ENCODE results near the gene TRABD.

Gene TRABD

DNA sequence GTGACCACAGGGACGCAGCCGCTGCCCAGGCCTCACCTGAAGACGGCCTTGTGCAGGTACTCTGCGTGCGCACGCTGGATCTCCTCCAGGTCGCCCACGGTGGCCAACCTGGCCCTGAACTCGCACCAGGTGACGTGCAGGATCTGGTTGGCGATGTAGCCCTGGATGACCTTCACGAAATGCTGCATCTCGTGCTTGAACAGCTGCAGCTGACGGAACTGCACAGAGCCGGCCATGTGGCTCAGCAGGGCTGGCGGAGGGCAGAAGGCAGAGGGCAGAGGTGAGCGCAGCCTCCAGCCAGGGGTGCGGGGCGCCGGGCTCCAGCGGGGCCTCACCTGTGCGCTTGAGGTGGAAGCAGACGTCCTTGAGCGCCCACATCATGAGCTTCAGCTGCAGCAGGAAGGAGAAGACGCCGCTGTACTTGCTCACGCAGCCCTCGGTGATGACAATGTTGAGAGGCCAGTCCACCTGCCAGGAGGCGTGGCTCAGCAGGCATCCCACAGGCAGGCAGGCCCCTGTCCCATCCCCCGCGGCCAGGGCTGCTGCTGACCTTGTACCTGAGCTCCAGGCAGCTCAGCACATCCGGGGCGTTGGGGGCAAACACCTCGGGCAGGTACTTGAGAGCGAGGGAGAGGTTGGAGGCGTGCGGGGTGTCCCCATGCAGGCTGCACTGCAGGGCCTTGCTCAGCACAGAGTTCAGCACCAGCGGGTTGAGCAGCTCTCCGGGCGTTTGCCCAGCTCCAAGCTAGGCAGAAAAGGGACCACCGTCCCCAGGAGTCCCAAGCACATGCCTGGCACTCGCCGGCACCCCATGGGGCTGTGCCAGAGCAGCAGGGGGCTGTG lies 32.7 kb downstream of the TRABD start:
- no peak for DNase-seq (ENCODE audit: low spot score)

DNA sequence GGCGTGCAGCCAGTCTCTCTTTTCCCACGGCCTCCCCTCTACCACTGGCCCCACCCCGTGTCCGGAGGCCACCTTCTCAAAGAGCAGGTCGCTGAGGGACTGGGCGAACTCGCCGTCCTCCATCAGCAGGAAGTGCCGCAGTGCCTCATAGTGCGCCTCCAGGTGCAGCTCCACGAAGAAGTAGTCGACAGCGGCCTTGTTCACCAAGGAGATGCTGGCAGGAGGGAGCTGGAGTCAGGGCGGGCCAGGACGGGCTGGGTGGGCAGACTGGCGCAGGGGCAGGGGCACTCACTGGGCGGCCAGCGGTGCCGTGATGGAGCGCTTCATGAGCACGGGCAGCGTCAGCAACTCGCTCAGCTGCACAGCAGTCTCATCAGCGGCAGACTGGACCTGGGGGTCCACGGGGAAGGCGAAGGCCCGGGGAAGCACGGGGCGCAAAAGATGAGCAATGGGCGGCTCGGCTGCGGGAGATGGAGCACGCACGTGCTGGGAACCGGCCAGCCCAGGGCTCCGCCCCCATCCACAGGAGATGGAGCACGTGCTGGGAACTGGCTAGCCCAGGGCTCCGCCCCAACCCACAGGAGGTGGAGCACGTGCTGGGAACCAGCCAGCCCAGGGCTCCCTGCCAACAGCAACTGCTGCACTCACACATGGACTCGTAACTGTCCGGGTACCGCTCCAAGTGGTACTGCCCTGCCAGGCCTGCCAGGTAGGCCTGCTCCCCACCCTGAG lies 33.4 kb downstream of the TRABD start:
- no peak for DNase-seq (ENCODE audit: low spot score)

DNA sequence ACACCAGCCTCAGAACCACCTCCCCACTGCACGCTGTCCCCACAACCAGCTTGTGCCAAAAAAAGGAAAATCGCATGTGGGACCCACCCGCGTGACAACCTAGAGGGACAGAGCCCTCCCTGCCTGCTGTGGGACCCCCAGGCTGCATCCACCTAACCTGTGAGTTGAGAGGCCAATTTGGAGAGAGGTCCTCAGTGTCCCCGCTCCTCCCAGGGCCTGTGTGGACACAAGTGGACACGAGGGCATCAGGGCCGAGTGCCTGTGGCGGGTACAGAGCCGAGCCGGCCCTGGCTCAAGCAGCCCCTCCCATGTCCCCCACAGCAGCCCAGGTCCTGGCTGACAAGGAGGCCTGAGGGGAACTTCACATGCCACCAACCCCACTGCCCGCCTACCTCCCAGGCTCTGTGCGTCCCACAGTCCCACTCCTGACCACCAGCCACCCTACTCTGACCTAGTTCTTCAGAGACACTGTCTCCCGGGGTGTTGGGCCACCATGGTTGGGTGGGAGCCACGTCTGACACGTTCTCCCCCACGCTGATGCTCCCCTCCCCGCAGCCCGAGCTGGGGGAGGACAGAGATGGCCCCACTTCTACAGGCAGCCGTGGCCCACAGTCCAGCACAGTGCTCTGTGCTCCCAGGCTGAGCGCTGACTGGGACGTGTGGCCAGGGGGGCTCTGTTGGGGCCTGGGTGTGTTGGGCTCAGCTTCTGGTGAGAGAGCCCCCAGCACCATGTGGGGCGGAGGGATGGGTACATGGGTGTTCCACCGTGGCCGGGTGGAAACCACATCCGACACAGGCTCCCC lies 34.3 kb downstream of the TRABD start:
- DNase-seq (ENCODE audit: low spot score), result no peak

DNA sequence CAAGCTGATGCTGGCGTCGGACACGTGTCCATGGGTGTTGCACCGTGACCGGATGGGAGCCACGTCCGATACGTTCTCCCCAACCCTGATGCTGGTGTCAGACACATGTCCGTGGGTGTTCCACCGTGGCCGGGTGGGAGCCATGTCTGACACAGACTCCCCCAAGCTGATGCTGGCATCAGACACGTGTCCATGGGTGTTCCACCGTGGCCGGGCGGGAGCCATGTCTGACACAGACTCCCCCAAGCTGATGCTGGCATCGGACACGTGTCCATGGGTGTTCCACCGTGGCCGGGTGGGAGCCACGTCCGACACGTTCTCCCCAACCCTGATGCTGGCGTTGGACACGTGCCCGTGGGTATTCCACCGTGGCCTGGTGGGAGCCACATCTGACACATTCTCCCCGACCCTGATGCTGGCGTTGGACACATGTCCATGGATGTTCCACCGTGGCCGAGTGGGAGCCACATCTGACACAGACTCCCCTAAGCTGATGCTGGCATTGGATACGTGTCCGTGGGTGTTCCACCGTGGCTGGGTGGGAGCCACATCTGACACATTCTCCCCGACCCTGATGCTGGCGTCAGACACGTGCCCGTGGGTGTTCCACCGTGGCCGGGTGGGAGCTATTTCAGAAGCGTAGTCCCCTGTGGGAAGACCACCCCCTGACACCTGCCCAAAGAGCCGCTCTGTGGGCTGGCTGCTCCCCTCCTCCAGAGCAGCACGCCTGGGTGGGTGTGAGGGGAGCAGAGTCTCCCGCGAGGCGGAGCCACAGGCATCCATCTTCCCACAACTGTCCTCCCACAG lies 35.1 kb downstream of the TRABD start:
- DNase-seq (ENCODE audit: low spot score), result no peak

DNA sequence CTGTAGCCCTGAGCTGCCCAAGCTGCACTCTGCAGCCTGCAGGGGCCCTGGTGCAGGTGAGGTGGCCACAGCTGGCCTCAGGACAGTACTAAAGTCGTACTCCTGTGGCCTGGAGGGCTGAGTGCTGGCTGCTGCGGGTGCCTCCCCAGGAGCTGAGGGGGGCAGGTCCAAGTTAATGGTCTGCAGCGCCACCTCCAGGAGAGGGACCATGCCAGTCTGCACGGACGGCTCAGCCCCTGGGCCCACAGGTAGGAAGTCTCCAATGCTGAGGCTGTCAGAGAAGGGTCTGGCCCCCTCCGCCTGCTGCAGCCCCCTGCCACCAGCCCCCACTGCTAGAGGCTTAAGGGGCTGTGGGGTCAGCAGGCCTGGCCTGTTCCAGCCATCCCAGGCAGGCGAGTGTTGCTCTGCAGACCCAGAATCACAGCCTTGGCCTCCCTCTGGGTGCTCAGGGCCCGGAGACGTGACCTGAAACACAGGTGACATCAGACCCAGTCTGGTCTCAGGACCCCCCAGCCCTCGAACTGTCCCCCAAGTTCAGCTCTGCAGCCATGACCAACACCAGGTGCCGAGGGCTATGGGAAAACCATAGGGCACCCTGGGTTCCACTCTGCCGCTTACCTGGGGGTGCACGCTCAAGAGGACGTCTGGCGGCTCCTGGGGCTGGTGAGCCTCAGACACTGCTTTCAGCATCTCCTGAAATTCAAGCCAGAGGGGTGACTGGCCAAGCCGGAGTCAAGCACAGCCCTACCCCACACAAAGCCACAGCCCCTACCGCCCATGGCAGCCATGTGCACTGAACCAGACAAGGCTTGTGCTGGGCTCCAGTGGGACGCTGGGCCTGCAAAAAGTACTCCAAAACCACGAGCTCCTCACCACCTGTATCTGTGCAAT lies 35.9 kb downstream of the TRABD start:
- DNase-seq (ENCODE audit: low spot score), result no peak

DNA sequence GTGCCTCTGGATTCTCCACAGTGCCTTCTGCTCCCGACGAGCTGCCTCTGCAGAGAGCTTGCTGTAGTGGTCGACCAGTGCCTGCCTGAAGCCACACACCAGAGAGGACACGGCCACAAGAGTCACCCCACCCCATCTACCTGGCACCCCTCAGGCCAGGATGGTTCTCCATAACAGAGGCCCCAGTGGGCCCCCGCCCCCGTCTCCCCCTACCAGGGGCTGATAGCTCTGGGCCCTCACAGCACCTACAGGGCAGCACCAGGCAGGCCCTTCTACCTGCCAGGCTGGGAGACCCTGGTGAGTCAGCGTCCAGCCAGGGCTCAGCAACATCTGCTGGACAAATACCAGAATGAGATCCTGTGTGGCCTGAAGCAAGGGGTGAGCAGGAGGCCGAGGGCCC lies 36.8 kb downstream of the TRABD start:
- DNase-seq (ENCODE audit: low spot score), result no peak

DNA sequence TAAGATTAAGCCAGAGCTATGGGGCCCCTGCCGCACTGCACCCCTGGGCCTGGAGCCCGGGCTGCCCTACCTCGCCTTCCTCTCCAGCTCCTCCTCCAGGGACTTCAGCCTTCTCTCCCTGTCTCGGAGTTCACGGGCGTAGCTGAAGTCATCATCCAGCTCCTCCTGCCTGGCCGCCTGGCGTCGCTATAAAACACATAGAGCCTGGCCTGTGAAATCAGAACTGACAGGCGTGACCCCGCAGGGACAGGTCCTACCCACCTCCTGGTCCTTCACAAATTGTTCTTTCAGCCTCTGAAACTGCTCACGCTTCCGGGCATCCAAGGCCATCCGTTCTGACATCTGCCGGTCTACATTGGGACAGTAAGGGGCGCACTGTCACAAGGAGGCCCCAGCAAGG lies 38.4 kb downstream of the TRABD start:
- DNase-seq (ENCODE audit: low spot score), result no peak

DNA sequence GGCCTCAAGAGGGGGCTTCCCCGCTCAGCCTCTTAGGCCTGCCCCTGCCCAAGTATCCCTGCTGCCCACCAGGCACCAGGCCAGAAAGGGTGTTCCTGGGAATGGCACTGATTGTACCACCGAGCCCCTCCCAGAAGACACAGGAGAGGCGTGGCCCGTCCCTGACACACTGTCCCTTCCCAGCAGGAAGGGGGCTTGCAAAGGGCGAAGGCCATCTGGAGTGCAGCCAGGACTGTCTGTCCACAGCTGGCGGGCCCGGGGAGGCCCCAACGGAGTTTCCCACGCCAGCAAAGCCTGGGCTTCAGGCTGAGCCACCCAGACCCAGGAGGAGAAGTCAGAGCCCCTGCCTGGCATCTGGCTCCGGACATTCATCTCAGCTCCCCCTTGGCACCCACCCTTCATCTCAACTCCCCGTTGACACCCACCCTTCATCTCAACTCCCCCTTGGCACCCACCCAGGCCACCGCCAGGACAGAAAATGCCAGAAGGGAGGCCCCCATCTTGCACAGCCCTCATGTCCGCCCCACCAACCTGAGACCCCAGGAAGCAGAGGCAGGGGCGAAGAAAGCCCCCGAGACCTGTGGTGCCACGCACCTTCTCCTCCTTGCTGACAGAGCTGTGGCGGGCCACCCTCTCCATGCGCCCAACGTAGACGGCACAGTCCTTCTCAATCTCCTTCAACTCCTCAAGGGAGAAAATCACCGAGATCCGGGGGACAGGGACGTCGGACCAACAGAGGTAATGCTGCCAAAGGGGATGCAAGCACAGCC lies 39.7 kb downstream of the TRABD start:
- no peak for DNase-seq (ENCODE audit: low spot score)

DNA sequence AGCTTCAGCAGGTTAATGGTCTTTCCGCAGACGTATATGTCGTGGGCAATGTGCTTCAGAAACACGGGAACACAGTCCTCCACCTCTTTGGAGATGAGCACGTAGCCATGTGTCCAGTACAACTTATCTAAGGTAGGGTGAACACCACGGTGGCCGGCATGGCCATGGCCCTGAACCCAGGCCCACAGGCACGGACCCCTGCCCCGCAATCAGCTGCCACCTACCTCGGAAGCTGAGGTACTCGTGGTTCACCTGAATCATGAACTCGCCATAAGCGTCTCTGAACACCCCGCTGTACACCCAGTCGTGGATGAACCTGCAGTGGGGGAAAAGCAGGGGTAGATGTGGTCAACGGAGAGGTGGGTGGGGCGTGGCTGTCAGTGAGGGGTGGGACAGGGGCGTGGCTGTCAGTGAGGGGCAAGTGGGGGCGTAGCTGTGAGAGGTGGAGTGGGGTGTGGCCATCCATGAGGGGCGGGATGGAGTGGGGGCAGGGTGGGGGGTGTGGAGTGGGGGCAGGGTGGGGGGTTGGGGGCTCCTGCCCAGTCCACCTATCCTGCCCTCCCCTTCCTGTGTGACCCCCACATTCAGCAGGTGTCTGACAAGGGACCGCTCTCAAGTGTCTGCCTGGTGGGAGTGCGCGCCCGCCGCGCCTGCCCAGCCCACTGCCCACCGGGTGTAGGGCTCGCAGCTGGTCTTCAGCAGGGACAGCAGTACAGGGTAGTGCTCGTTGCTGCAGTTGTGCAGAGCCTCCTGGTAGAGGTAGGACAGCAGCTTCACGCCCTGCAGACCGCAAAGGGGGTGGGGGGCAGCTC lies 40.6 kb downstream of the TRABD start:
- no peak for DNase-seq (ENCODE audit: low spot score)

DNA sequence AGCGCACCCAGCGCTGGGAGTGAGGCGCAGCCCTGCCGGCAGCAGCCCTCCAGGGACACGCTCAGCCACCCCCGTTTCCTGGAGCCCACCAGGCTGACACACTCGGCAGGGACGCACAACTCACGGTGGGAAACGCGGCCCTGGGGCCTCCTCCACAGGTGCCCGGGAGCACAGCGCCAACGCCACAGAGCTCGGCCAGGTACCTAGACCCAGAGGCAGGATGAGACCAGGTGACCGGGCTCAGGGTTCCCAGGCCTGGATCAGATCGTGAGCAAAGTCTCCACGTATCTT lies 41.1 kb downstream of the TRABD start:
- DNase-seq (ENCODE audit: low spot score), result no peak

DNA sequence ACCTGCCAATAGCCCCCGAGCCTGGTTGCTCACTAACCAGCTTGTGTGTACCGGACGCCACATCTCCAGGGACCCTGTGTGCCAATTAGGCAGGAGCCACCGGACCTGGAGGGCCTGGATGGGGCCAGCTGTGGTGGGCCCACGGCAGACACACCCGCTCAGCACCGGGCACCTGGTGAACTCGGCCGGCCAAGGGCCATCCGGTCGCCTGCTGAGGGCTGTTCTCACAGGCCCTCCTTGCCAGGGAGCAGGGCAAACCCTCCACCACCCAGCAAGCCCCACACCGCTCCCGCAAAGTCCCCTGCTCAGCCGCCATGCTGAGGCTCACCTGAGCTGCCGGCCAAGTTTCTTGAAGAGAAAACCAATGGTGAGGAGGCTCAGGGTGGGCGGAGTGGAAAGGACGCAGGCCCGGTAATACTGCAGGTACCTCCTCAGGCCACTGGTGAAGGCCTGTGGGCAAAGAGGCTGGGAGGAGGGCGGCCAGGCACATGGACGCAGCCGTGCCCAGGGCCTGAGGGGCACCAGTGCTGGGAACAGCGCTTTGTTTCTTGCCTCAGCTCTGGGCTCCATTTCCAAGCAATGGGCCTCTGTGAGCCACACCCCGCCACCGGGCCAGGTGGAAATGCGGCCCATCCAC lies 42.0 kb downstream of the TRABD start:
- no peak for DNase-seq (ENCODE audit: low spot score)

DNA sequence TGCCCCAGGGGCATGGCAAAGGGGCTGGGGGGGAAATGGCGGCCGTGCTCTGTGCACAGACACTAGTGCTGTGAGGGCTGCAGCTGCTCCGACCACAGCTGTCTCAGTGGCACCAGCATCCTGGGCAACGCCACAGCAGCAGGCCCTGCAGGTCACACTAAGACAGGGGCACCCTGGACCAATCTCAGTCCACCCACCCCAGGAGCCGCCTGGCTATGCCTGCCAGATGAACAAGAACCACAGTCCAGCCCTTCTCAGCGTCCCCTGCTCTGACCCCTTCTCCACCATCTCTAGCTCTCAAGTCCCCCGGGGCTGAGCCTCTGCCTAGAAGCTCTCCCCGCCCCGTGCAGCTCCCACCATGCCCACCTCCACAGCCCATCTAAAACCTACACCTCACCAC lies 42.7 kb downstream of the TRABD start:
- DNase-seq (ENCODE audit: low spot score), result no peak

DNA sequence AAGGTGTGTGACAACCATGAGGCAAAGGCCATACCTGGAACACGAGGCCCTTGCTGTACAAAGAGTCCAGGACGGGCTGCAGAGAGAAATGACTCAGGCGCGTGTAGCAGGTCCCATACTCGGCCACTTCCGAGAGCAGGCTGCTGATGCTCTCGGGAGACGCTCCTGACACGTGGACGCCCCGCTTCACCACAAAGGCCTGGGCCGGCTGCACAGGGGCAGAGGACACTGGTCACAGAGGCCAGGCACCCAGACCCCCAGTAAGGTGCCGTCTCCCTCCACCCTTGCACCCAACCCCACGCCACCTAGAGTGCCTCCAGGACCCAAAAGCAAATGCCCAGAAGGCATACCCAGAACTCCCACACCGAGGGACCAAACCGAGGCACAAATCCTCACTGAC lies 43.7 kb downstream of the TRABD start:
- DNase-seq (ENCODE audit: low spot score), result no peak

DNA sequence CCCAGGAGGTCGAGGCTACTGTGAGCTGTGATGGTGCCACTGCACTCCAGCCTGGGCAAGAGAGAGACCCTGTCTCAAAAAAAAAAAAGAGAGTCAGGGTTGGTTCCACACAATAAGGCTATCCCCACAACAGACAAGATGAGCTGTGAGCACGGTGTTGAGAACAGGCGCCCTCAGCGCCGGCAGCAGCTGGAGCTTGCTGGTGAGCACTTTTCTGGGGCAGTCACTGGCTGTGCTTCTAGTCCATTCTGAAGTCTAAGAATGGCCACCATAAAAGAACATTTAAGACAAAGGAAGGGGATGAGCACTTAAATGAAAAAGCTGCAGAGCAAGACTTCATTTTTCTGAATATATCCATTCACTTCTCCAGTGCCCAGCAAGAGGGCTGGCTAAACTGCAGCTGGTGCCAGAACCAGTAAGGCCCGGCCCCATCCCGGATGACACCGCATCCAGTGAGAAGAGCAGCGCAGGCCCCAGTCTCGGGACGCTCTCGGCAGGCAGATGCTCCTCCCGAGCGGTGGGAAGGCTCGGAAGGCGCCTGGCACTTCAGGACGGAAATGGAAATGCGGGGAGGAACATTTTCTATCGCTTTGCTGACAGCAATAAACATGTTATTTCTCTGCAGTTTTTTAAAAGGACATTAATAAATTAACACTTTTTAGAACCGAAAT lies 46.9 kb downstream of the TRABD start:
- DNase-seq (ENCODE audit: low spot score), result no peak

DNA sequence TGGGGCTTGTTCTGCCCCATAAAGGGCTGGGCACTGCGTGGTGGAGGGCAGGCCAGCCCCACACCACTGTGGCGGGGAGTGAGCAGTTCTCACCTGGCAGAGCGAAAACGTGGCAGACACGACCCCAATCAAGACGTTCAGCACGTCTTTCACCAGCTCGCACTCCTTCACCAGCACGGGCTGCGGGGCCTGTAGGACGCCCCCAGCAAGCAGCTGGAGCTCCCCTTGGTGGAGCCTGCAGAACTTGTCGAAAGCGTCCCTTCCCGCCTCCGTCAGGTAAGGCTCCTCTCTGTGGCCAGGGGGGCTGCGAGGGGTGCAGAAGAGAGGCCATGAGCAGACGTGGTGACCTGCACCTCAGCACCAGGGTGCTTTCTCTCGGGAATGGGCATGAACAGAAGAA lies 47.5 kb downstream of the TRABD start:
- DNase-seq (ENCODE audit: low spot score), result no peak

DNA sequence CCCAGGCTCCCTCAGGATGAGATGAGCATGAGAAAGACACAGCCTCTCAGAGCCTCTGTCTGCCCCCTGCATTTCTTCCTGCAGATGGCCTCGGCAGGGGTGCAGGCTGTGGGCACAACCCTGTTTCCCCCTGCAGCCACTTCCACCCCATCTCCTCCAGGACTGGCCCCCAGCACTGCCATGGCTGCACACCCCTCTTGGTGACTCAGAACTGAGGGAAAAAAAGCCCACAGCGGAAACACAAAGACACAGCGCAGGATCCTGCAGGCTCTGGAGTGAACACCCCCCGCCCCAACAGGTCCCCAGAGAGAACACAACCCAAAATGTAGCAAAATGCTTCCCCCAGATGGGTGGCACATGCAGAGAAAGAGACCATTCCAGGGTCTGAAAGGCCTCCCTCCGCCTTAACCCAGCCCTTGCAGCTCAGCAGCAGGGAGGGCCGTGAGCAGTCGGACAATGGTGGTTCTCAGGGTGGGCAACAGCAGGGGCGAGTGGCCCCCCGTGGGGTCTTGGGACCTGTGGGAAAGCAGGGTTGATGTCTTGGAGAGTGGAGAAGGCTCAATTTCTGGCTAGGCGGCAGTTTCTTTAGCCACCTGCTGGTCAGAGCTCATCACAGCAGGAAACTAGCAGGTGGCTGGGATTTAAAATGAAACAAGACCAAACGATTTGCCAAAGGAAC lies 51.2 kb downstream of the TRABD start:
- DNase-seq (ENCODE audit: low spot score), result no peak

DNA sequence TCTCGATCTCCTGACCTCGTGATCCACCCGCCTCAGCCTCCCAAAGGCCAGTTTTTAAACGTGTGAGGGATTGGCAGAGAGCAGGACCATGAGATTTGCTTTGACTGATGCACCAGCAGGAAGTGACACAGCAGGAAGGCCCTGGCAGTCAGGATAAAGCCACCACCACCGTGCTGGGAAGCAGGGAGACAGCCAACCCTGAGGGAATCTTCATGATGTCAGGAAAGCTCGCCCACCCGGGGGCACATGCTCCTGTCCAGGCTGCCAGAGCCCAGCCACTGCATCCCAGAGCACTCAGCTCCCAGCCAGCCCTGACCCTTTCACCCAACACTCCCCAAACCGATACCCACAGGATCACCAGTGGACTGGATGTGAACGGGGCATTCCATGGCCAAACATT lies 53.0 kb downstream of the TRABD start:
- no peak for DNase-seq (ENCODE audit: low spot score)

DNA sequence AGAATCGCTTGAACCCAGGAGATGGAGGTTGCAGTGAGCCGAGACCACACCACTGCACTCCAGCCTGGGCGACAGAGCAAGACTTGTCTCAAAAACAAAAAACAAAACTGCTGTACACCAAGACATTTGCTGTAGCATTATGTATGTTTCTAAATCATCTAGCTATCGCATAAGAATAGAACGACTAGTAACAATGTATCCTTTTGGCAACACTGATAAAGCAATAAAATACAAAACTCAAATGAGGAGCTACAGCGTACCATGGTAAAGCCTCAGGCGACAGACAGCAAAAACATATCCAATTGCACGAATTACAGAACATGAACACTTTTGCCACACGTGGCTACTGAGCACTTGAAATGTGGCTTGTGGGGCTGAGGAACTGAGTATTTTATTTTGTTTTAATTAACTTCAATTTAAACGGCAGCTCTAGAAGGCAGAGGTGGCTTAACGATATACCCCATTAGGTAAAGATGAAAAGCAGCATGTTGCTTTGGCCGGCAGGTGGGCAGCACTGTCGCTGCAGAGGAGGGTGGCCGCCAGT lies 56.8 kb downstream of the TRABD start:
- DNase-seq (ENCODE audit: low spot score), result no peak
